GM12874 (cell line): ENCODE data around the gene SLC13A1.

Source experiments
- CTCF ChIP-seq: IDR thresholded peaks from 2 replicates; pipeline ENCODE4 v1.5.1; 2011; ENCODE audit warnings: low read depth, mild to moderate bottlenecking, control low read depth, low read length, moderate library complexity; ENCODE audit not compliant: insufficient read depth

Gene SLC13A1

GRCh38 chr7:123209786-123210185, 10.0 kb upstream of the SLC13A1 start:
- TF ChIP-seq CTCF, result no peak

- peak; percentile 23; the same call in 1 of the 2 replicates for TF ChIP-seq CTCF
Measured at GRCh38 chr7:123208793-123209192, 9.0 kb upstream of the SLC13A1 start.

GRCh38 chr7:123204206-123204835, 4.6 kb upstream of the SLC13A1 start:
- TF ChIP-seq CTCF, result no peak

GRCh38 chr7:123201901-123202300, 2.1 kb upstream of the SLC13A1 start:
- no peak for TF ChIP-seq CTCF

GRCh38 chr7:123198668-123199652, 809 bp downstream of the SLC13A1 start:
- TF ChIP-seq CTCF, result no peak

GRCh38 chr7:123198111-123198510, 1.7 kb downstream of the SLC13A1 start:
- TF ChIP-seq CTCF, result no peak

- TF ChIP-seq CTCF, result no peak
Measured at GRCh38 chr7:123193235-123193634, 6.5 kb downstream of the SLC13A1 start.
